ENCODE results near the gene PTPRN2.
A peak's percentile ranks its signal among the peaks of the same experiment; 100 is the strongest.
"Not testable (repeated sequence)": the region's sequence is repeated elsewhere in the genome, so short reads cannot be mapped to it uniquely, and the experiment has no call there.

PTPRN2 gene

GRCh38 chr7:157493017-157493416 is 1094.6 kb downstream of the PTPRN2 start:
- no peak for DNase-seq (ENCODE audit: low read depth)

GRCh38 chr7:157490465-157490912 is 1097.1 kb downstream of the PTPRN2 start:
- DNase-seq (ENCODE audit: low read depth): peak; percentile 100
- H3K4me3 ChIP-seq (ENCODE audit: low read depth, low read length): no peak overlapping the region
- TF ChIP-seq MAX (IDR thresholded peaks at IDR 0.05; ENCODE audit: low read depth, low read length) (peak; percentile 72), CTCF (IDR thresholded peaks at IDR 0.05; ENCODE audit: low read depth, low read length) (no peak), MYC (IDR thresholded peaks at IDR 0.05; ENCODE audit: low read depth, low read length) (peak; percentile 80)

More at GRCh38 chr7:157493017-157493416, 1094.6 kb downstream of the PTPRN2 start:
- no peak for TF ChIP-seq POLR2A (IDR thresholded peaks at IDR 0.05; ENCODE audit: extremely low read depth, insufficient read length)
- no peak for TF ChIP-seq MYC (IDR thresholded peaks at IDR 0.05; ENCODE audit: low read depth, low read length)
- TF ChIP-seq MAX (IDR thresholded peaks at IDR 0.05; ENCODE audit: low read depth, low read length): no peak
- no peak for TF ChIP-seq CTCF (IDR thresholded peaks at IDR 0.05; ENCODE audit: low read depth, low read length)
- H3K4me3 ChIP-seq (ENCODE audit: low read depth, low read length): no peak overlapping the region

- DNase-seq (ENCODE audit: low read depth); H3K4me3 ChIP-seq (ENCODE audit: low read depth, low read length): not testable (repeated sequence)
These were observed 1097.8 kb downstream of the PTPRN2 start for GRCh38 chr7:157489870-157490269.
